ENCODE results near the gene HOXD11. TPM values are rescaled to one million over a fixed set of nuclear protein-coding genes. Genes with fewer than 3 reads are reported as not detected.

HOXD11 gene
- total and polyA plus RNA-seq, 7 donors = not detected

GRCh38 chr2:176145085-176145969 lies 38.2 kb downstream of the HOXD11 start:
- intact Hi-C loops (cut with DNase I) = no loop called here
- H3K27me3 ChIP-seq (ENCODE audit: insufficient read depth in 3 of 3, low read length in 2 of 3) = no peaks in the 10 kb centered on the region
- peaks cover 9% of the 10 kb centered on the region for H3K4me1 ChIP-seq
- H3K27ac ChIP-seq = no peak overlapping the region
- TF ChIP-seq CTCF (IDR thresholded peaks at IDR 0.05) = no peak
- peaks cover 0 to 11% of the 10 kb centered on the region in 2 donors for H3K36me3 ChIP-seq (ENCODE audit: insufficient read depth in 1 of 2, low read depth in 1 of 2)
- H3K9me3 ChIP-seq = no peaks in the 10 kb centered on the region
- no peak for ATAC-seq
- H3K4me3 ChIP-seq = no peak overlapping the region
- WGBS, 3 donors = 86 to 92% (median 90%) methylated on average over 4 of the region's 4 CpGs
- DNase-seq = no peak

GRCh38 chr2:176146101-176146500 lies 39.0 kb downstream of the HOXD11 start:
- intact Hi-C loops (cut with DNase I) = no loop called here
- no peaks in the 10 kb centered on the region for H3K27me3 ChIP-seq (ENCODE audit: insufficient read depth in 3 of 3, low read length in 2 of 3)
- ATAC-seq = no peak
- no peak overlapping the region for H3K4me3 ChIP-seq
- H3K9me3 ChIP-seq = no peaks in the 10 kb centered on the region
- H3K4me1 ChIP-seq = peaks cover 9% of the 10 kb centered on the region
- TF ChIP-seq CTCF (IDR thresholded peaks at IDR 0.05) = no peak
- no peak for DNase-seq
- H3K27ac ChIP-seq = no peak overlapping the region
- H3K36me3 ChIP-seq (ENCODE audit: insufficient read depth in 1 of 2, low read depth in 1 of 2) = peaks cover 0 to 12% of the 10 kb centered on the region in 2 donors
- WGBS, 3 donors = 24 to 47% (median 26%) methylated on average over 6 of the region's 6 CpGs

- ATAC-seq = no peak
- no peak overlapping the region for H3K27ac ChIP-seq
- no peaks in the 10 kb centered on the region for H3K9me3 ChIP-seq
- H3K4me3 ChIP-seq = no peak overlapping the region
- DNase-seq = no peak
- H3K27me3 ChIP-seq (ENCODE audit: insufficient read depth in 3 of 3, low read length in 2 of 3) = no peaks in the 10 kb centered on the region
- H3K4me1 ChIP-seq = peaks cover 9% of the 10 kb centered on the region
- intact Hi-C loops (cut with DNase I) = no loop called here
- H3K36me3 ChIP-seq (ENCODE audit: insufficient read depth in 1 of 2, low read depth in 1 of 2) = peaks cover 0 to 12% of the 10 kb centered on the region in 2 donors
- TF ChIP-seq CTCF (IDR thresholded peaks at IDR 0.05) = no peak
These were observed 39.6 kb downstream of the HOXD11 start for GRCh38 chr2:176146645-176147044.

- Histone ChIP-seq H3K4me3 (no peak overlapping the region), H3K27me3 (ENCODE audit: insufficient read depth in 3 of 3, low read length in 2 of 3) (no peaks in the 10 kb centered on the region), H3K27ac (no peak overlapping the region), H3K36me3 (ENCODE audit: insufficient read depth in 1 of 2, low read depth in 1 of 2) (peaks cover 0 to 12% of the 10 kb centered on the region in 2 donors), H3K4me1 (peaks cover 9% of the 10 kb centered on the region), H3K9me3 (no peaks in the 10 kb centered on the region)
- WGBS, 3 donors = 86 to 87% (median 87%) methylated on average over 31 to 32 of the region's 32 CpGs
- TF ChIP-seq CTCF (IDR thresholded peaks at IDR 0.05) = no peak
- no peak for ATAC-seq
- no peak for DNase-seq
- intact Hi-C loops (cut with DNase I) = no loop called here
These were observed 40.2 kb downstream of the HOXD11 start for GRCh38 chr2:176147210-176147799.

Measured in psoas muscle (tissue), 8 donors.